Cerebellar nuclear complex (tissue), 1 donor: ENCODE results near the gene ENGASE.

Experiments used
- DNase-seq, 2 experiments: peaks; one replicate each; lab custom pipeline; 2025; lab: John Stamatoyannopoulos, UW

ENGASE gene

DNA sequence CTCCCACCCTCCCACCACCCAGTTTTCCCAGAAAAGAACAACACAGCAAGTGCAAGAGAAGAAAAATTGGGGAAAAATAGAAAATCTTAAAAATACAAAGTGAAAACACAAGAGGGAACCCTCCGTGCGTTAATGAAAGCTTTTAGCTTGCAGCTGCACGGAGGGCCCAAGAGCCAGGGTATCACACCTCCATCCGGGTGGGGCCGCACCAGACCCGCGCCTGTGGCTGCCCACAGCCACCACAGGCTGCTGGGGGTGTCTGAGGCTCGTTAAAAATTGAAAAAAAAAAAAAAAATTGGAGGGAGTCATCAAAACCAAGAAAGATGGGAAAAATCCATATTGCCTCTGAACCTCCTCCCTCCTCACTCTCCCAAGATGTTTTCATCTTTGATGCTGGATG is 18.6 kb downstream of the ENGASE start:
- DNase-seq: no peak

DNA sequence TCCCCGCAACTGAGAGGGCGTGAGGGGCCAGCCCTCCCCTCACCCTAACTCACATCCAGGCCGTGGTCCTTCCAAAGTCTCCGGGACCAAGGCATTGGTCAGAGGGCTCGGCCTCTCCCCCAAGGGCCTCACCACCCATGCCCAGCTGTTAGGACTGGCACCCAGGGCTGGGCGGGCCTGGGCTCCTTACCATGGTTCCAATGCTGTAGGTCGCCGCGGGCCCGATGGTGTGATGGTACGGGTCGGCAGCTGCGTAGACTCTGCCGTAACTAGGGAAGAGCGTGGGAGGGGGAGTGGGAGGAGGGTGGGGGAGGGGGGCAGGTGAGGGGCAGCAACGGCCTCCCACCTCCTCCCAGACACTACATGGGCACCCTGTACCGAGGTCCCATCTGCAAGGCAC is 19.6 kb downstream of the ENGASE start:
- DNase-seq: no peak

DNA sequence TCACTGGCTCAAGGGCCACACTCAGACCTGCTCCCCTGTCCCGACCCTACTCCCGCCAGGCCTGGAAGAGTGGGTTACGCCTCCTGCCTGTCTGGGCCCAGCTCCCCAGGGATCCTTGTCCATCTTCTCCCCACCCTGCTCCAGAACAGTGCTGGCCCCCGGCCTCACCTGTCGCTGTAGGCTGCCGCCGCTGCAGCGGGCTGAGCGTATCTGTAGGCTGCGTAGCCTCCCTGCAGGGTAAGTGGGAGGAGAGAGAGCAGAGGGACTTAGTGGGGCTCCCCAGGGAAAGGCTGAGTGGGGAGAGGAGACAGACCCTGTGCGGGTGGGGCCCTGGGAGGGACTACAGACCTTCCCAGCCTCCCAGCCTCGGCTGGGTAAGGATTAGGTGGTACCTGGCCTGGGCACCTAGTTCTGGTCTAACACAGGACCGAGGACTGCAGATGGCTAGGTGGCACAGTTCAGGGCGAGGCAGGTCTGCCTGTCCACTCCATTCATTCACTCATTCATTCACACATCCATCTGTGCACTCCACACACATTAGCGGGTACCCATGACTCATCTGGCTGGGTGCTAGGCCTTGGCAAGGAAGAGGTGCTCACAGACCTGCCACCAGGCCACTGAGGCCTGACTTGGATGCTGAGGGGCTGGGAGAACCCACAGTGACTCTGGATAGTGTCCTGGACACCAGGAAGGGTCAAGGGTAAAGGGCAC is 20.9 kb downstream of the ENGASE start:
- no peak for DNase-seq

DNA sequence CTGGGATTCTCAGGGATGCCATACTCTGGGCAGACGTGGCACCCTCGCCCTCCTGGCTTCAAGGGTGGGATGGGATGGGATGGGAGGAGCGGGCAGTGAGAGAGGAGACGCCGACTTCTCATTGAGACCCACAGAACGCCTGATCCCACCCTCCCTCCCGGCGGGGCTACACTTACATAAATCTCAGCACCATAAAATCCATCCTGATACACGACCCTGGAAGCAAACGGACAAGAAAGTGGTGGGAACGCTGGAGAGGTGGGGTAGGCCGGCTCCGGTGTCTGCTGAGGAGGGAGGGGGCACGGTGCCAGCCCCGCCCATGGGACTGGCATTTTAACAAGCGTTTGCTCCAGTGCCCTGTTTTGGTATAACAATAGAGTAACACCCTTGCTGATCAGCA is 21.9 kb downstream of the ENGASE start:
- DNase-seq: no peak

DNA sequence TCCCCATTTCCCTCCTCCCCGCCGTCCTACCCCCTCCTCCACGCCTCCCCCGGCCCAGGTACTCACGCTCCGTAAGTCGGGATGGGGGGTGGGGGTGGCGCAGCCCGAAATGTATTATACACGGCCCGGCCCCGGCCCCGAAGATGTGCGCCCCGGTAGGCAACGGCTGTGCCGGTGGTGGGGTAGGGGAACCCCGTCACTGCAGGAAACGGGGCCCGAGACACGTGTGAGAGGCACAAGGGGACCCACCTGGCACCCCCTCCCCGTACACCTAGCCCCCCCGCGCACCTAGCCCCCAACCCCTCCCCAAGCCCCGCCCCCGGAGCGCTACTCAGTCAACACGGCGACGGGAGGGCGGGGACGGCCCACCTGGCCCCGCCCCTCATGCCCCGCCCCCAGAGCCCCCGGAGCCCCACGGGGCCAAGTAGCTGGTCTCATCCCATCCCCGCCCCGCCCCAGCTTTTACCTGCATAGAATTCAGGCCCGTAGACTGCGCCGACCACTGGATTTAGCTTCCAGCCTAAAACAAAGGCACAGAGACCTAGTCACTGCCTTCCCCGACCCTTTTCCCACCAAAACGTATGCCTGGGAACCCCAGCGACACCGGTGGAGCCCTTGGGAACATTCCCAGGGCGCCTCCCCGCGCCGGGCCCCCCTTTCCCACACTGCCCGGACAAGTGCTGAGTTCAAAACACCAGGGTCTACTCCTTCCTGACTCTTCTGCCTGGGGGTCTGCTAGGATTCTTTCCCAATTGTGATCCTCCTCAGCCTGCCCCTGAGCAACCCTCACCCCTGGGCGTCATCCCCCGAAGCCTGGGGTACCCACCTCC is 22.8 kb downstream of the ENGASE start:
- DNase-seq: no peak

DNA sequence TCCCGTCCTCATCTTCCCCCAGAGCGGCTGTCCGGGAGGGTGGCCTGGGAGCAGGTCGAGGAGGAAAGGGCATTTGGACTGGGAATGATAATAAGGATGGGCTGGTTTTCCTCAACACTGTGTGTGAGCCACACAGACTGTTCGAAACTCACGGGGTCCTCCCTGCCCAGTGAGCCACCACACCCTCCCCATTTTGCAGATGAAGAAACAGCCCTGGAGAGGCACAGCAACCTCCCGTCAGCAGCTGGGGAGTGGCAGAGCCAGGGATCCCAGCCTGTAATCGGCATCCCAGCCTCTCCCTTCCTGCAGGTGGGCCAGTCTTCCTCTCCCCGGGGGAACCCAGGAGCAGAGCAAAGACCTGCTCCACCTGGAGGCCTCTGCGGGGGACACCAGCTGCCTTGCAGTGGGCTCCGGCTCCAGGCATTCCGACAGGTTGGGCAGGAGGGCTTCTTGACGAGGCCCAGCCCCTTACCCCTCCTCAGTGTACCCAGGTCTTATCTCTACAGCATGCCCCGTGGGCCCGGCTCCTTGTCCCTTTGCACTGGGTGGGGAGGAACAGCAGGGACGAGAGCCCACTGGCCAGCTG is 23.8 kb downstream of the ENGASE start:
- DNase-seq: no peak

DNA sequence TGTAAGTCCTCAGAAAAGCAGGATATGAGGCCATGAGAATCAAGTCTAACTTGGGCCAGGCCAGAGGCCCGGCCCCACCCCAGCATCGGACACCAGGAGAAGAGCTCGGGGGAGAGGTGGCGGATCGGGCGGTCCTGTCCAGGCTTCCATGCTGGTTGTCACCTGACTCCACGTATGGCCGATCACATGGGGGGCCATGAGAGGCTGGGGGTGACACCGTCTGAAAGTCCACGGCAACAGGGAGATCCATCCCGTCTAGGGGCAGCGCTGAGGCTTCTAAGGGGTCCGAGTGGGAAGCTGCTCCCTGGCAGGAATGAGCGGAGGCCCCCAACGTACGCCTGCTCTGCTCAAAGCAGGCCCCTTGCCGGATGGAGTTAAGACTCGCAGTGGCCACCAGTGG is 25.8 kb downstream of the ENGASE start:
- no peak for DNase-seq

DNA sequence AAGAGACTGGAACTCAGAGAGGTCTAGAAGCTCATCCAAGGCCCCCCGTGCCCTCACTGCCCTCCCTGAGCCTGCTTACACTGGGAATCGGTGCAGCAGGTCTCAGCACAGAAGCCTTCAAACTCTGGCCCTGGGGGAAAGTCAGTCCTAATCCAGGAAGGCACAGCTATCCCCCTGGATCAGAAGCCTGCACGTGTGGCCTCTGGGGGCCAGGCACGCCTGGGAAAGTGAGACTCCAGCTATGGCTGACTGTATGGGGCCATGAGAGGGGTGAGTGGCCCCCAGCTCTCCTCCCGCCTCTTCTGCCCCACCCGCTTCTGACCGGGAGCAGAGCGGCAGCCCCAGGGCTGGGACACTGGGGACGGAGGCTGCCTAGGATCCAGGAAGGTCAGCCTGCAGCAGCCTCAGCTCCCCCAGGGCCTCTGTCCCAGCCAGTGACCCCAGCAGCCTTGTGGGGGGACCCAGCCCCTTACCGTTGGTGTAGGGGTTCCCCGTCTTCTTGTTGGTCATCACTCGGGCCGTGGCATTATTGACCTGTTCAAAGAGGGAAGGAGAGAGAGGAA is 26.6 kb downstream of the ENGASE start:
- no peak for DNase-seq

DNA sequence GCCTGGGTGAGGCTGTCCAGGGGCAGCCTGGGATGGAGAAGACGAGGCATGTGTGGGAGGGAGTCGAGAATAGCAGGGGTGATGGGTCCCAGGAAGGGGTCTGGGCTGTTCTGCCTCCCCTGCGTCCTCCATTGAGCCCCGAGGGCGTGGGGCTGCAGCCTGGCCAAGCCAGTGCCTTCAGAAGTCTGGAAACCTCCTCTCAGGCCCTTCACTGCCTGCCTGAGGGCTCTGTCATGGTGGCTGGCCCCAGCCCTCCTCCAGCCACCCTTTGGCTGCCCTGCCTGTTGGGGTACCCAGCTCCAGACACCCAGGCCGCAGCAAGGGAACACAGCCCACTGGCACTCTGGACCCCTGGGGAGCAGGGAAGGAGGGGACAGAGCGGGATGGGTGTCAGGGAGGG is 27.6 kb downstream of the ENGASE start:
- DNase-seq: no peak

DNA sequence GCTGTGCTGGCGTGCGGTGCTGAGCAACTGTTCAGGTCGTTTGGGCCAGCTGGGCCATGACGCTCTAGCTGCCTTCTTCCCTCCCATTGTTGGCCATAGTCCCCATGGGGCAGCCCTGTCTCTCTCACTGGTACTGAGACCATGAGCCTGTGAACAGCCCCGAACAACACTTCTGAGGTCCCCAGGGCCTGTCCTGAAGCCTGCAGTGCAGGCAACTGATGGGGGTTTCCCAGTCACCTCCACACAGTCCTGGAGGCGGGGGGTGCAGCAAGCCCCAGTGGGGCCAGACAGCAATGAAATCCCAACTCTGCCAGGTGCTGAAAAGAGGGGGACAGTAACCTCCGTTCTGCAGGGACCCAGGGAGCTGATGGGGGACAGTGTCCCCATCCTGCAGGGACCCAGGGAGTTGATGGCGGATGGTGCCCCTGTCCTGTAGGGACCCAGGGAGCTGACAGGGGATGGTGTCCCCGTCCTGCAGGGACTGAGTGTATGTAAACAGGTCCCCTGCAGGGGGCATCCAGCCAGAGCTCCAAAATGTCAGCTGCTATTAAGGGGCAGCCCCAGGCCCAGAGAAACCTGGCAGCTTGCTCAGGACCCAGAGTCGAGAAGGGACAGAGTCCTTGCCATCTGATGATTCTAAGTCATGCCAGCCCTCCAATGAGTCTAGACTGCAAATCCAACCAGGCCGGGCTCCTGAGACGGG is 30.4 kb downstream of the ENGASE start:
- DNase-seq: no peak

DNA sequence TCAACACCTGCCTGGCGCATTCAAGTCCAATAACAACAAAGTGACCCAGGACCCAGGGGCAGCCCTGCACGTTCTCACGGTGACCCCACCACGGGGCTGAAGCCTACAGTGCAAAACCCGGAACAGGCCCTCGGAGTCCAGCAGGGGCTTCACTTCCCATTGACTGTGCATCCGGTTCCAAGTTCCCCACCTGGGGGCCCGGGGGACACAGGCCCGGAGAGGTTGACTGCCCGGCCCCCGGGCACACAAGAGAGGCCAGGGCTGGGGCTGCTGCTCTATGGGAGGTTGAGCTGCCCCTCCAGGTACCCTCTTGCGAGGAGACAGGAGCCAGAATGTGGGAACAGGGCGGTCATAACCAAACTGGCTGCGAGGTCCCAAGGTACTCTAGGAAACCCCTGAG is 31.3 kb downstream of the ENGASE start:
- no peak for DNase-seq

DNA sequence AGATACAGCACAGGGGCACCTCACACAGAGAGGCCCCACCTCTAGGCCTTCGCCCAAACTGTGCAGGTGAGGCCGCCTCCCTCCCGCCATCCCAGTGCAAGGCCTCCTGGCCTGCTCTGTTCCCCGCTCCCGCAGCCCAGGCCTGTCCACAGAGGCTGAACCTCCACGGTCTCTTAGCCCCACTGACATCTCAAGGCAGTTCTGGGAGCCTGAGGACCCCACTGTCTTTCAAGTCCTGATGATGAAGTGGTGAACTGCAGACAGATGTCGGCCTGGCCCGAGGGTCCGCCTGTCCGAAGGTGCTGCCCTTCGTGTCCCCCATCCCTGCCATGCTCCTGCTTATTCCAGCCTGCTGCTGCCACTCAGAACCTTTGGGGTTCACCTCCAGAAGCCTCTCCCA is 32.3 kb downstream of the ENGASE start:
- no peak for DNase-seq

DNA sequence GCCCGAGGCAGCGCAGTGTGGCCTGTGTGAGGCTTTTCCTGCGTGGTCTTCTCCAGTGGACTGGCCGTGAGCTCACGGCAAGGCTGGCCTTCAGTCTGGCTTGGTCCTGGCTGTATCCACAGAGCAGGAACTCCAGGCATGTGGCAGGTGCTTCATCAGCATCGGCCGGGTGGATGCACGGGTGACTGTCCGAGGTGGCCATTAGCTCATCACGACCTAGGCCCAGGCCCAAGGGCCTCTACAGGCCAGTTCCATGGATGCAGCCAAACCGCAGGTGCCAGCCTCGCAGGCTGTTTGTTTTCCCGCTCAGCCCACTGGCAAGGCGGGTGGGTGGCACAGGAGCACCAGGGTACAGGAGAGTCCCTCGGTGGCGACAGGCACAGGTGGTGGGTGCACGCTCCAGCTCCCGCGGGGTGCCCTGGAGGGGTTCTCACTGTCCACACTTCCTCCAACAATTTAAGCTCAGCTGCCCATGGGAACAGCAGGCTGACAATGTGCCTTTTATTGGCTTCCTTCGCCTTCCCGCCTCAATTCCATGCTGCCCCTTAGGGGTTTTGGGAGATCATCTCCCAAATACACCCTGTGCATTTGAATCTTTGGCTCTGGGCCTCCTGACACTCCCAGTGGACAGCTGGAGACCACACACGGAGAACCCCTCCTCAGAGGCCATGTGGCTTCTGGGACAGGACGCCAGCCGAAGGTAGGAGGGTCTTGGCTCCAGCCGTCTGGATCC is 33.0 kb downstream of the ENGASE start:
- no peak for DNase-seq

DNA sequence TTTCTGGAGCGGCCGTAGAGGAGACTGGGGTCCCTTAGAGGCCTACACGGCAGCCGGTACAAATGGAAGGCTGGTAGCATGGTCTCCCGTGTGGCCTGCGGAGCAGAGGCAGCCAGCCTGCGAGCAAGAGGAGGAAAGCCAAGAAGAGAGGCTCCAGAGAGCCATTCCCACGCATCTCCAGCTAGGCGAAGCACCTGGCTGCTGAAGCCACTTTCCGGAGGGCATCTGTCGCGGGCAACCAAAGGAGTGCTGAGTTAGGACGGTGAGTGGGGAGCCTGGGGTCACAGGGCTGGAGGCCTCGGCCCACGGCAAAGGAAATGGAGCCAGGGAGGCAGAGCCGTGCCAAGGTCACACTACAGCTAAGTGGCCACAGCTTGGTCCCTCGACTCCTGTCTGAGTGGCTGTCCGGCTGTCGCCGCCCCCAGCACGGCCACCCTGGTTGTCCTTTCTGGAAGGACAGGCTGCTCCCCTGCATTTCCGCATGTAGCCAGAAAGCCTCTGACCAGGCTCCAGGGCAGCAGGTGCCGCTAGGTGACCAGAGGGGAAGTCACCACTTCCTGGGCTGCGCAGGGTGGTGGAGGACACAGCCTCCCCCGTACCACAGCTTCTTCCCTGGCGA is 33.7 kb downstream of the ENGASE start:
- DNase-seq: peak in 1 of 2 experiments; percentile 35

DNA sequence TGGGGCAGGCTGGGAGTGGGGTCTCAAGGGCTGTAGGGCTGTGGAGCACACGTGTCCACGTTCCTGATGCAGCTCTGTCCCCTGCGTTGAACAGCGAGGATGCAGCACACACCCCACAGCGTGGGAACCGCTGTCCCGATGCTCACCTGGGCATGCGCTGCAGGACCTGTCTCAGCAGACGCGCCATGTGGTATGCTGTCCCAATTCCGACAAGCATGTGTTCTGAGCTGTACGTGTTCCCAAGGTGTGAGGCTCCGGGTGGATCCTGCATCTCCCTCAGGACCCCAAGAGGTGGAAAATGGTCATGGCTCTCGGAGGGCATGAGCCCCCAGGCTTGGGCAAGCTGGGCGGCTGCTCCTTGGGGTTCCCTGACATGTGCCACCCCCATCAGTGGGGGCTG is 34.2 kb downstream of the ENGASE start:
- DNase-seq: no peak

DNA sequence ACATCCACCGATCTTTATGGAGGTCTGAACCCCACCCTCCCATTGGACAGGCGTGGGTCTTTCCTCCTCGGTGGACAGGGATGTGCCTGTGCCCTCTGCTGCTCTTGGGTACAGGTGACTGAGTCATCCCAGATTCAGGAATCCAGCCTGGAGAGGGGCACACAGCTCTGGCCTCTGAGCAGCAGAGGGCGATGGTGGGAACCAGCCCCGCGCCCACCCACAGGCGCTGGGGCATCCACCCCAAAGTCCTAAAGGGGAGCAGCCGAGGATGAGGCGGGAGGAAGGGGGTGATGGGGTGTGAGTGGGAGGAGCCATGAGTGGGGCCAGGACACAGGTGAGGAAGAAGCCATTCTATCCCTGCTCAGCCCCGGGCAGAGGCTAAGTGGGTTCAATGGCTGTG is 35.0 kb downstream of the ENGASE start:
- DNase-seq: no peak

DNA sequence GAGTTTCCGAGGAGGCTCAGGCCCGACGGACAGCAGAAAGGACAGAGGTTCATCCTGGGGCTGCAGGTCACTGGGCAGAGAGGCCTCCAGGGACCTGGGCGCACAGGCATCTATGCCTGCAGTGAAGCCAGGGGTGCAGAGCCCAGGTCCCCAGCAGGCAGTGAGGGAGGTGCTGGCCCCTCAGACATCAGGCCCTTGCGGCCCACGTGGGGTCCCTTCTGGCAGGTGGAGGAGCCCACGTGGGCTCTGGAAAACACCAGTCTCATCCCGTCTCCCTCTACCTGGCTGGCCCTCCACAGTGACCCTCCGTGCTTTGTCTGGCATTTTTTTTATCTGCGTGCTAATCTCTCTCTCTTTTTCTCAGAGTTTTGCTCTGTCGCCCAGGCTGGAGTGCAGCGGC is 36.5 kb downstream of the ENGASE start:
- no peak for DNase-seq

DNA sequence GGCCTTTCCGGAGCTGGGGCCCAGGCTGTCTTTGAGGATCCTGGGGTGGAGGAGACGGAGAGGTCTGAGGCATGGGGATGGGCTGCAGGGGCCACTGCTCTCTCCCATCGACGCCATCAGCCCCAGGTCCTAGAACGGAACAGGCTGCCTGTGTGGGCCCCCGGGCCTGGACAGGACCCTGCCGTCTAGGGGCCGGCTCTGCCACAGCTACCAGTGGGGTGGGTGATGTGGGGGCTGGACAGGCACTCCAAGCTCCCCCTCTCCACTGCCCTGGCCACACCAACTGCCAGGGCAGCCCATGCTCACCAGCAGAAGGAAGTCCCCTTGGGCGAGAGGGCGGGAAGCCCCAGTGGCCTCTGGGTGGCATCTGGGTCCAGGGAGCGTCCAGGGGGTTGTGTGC is 37.8 kb downstream of the ENGASE start:
- no peak for DNase-seq

DNA sequence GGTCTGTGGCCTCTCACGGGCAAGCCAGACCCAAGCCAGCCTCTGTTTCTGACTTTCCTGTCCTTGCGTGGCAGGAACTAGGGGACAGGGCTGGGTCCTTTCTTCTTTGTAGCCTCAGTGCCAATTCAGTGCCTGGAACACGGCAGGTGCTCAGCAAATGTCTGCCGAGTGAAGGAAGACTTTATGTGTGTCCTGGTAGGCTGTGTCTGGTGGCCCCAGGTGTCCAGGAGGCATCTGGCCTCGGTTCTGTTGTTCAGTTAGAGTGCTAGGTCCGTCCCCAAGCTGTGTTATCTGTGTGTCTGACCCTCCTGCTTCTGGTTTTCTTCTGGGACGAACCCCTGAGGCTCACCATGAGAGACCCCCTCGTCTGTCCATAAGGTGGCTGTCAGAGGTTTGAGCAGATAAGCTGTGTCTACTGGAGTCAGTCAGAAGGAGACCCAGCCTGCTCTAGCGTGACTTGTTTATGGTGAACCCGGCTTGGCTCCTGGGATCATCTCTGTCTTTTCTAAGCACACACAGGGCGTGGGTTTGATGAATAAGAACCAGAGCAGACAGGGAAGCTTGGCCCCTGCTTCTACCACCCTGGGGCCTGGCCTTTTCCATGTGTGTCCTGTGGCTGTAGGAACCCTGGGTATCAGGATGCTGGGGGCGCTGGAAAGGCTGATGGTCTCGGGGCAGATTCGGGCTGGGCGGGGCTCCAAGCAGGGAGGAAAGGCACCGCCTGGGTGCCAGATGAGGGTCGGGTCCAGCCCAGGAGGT is 39.3 kb downstream of the ENGASE start:
- no peak for DNase-seq
